Cardiac fibroblast (primary cell): ENCODE data around the gene TCP1.
"Not testable (repeated sequence)": the region's sequence is repeated elsewhere in the genome, so short reads cannot be mapped to it uniquely, and the experiment has no call there.

ENCODE experiments used
- DNase-seq, 2 donors: peaks; one replicate each; pipeline versions ENCODE4 v3.0.0 to v3.0.0-alpha.2; 2010; ENCODE audit warnings: low read depth in 2 of 2
- H3K4me3 ChIP-seq, 2 donors: replicated peaks in 1 of 2; 1 replicate in 1 of 2; 2 replicates in 1 of 2; pipeline ENCODE4 v1.5.1; 2011; ENCODE audit warnings: low read depth in 2 of 2, low read length in 2 of 2, mild to moderate bottlenecking in 2 of 2, moderate library complexity in 1 of 2
- CTCF ChIP-seq: IDR thresholded peaks from one replicate; pipeline ENCODE4 v1.5.1; 2011; ENCODE audit warnings: low read depth, mild to moderate bottlenecking, low read length, inconsistent platforms

TCP1 gene

DNA sequence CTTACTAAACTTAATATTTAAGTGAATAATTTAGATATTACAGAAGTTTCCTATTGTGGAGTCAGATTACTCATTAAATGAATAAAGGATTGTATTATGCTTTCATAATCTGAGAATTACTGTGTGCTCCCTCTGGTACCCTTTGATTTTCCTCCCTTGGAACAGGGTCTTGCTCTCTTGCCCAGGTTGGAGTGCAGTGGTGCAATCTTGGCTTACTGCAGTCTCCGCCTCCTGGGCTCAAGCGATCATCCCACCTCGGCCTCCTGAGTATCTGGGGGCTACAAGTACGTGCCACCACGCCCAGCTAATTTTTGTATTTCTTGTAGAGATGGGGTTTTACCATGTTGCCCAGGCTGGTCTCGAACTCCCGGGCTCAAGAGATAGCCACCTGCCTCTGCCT is 52.5 kb downstream of the TCP1 start:
- TF ChIP-seq CTCF, result no peak
- DNase-seq, result no peak
- no peak overlapping the region for H3K4me3 ChIP-seq

GRCh38 chr6:159733395-159733794 is 56.0 kb downstream of the TCP1 start:
- DNase-seq, H3K4me3 ChIP-seq: not testable (repeated sequence)

DNA sequence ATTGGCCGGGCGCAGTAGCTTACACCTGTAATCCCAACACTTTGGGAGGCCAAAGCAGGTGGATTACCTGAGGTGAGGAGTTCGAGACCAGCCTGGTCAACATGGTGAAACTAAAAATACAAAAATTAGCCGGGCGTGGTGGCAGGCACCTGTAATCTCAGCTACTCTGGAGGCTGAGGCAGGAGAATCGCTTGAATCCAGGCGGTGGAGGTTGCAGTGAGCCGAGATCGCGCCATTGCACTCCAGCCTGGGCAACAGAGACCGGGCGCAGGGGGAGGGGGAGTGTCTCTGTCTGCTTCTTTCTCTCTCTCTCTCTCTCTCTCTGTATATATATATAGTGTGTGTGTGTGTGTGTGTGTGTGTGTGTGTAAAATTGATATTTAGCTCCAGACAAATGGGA is 56.9 kb downstream of the TCP1 start:
- H3K4me3 ChIP-seq, DNase-seq: not testable (repeated sequence)

DNA sequence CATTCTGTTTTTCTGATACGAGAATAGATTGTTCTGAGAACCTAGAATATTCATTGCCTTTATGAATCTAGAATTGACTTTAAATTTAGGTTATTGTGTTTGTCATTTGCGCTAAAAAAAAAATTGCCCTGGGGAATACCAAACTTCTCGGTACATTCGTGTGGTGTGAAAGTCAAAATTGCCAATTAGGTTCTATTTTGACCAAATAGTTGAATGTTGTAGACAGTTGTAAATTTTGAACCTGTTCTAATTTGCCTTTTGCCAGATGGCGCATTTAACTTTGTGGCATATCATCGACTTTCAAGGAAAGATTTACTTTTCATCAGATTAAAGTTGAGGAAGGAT is 59.1 kb downstream of the TCP1 start:
- peak overlapping the region in 1 of 2 donors; percentile 84 for H3K4me3 ChIP-seq
- no peak for TF ChIP-seq CTCF
- no peak for DNase-seq

DNA sequence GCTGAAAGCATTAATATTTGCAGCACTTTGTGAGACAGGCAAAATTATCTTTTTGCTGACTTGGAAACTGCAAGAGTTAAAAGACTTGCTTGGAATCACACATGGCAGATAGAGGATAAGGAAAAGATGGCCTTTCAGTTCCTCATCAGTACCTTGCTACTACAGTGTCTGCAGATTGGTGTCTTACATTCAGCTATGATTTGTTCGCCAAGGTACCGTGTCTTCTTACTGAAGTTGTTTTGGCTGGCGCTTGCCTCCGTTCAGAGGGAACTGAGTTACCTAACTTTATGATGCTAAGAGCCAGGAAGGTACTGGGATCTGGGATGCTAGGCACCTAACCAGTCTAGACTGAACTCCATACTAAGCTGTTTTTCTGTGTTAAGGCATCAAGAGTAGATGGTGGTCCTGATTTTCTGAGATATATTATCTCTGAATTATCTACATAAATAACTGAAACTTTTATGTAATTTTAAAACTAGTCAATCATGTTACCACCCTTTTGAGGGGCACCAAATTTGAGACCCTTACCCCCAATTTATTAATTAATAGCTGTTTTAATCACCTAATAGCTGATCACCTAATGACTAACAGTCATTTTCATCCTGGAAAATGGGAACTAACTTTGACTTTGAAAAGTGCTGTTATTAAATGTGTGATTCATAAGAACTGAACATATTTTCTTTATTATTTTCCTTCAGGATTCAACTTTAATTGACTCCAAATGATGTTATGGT is 59.6 kb downstream of the TCP1 start:
- peak overlapping the region; percentile 3 to 84 for H3K4me3 ChIP-seq
- TF ChIP-seq CTCF, result no peak
- DNase-seq, result peak; percentile 22 to 34

- DNase-seq, result peak in 1 of 2 donors; percentile 21
- peak overlapping the region; percentile 84 to 87 for H3K4me3 ChIP-seq
- TF ChIP-seq CTCF, result no peak
Measured at GRCh38 chr6:159728531-159728964, 60.9 kb downstream of the TCP1 start.
